Heart left ventricle (tissue), 16 donors: ENCODE measurements around the gene FAM149B1. TPM values are rescaled to one million over a fixed set of nuclear protein-coding genes. Genes with fewer than 3 reads are reported as not detected.
A peak's percentile ranks its signal among the peaks of the same experiment; 100 is the strongest.

Experiments used
- ATAC-seq, 4 donors: fragments of 200-7000 bp; cut with Tn5 transposase; one replicate each; pipeline ENCODE4 v1.9.1; 2020 to 2022; ENCODE audit warnings: moderate library complexity in 4 of 4, mild to moderate bottlenecking in 3 of 4, moderate number of reproducible peaks in 1 of 4
- DNase-seq, 5 donors: peaks; one replicate each; pipeline ENCODE4 v3.0.0-alpha.2; 2020
- H3K27ac ChIP-seq, 12 donors: fragments of 200-600 bp; sonication (generic) in 4 of 12; one replicate each; pipeline versions ENCODE4 v1.5.0 to v1.8.0; 2016 to 2022; ENCODE audit warnings: mild to moderate bottlenecking in 2 of 12
- H3K27me3 ChIP-seq, 9 donors: fragments of 200-600 bp; sonication (generic) in 2 of 9; one replicate each; pipeline versions ENCODE4 v1.5.1 to v1.8.0; 2016 to 2022; ENCODE audit warnings: mild to moderate bottlenecking in 3 of 9
- H3K36me3 ChIP-seq, 9 donors: fragments of 200-600 bp; sonication (generic) in 2 of 9; one replicate each; pipeline versions ENCODE4 v1.5.0 to v1.8.0; 2018 to 2022; ENCODE audit warnings: mild to moderate bottlenecking in 2 of 9
- H3K4me1 ChIP-seq, 12 donors: fragments of 200-600 bp; sonication (generic) in 4 of 12; one replicate each; pipeline versions ENCODE4 v1.5.0 to v1.8.0; 2016 to 2022; ENCODE audit warnings: mild to moderate bottlenecking in 3 of 12
- H3K4me3 ChIP-seq, 12 donors: fragments of 200-600 bp; sonication (generic) in 4 of 12; one replicate each; pipeline versions ENCODE4 v1.5.0 to v1.8.0; 2017 to 2022; ENCODE audit warnings: mild to moderate bottlenecking in 9 of 12, moderate library complexity in 4 of 12
- H3K9me3 ChIP-seq, 12 donors: fragments of 200-600 bp; sonication (generic) in 4 of 12; one replicate each; pipeline versions ENCODE4 v1.5.0 to v1.8.0; 2016 to 2022; ENCODE audit warnings: mild to moderate bottlenecking in 1 of 12
- CTCF ChIP-seq, 12 donors: fragments of 200-600 bp; sonication (generic) in 4 of 12; IDR thresholded peaks; one replicate each; pipeline versions ENCODE4 v1.5.0 to v1.8.0; 2018 to 2022; ENCODE audit warnings: antibody characterized with exemption in 12 of 12, mild to moderate bottlenecking in 5 of 12
- POLR2A ChIP-seq, 2 donors: fragments of 450-650 bp; IDR thresholded peaks; one replicate each; pipeline ENCODE4 v1.6.1; 2017; ENCODE audit warnings: antibody characterized with exemption in 2 of 2, mild to moderate bottlenecking in 2 of 2, moderate library complexity in 2 of 2
- WGBS, 4 donors: extraction: QIAGEN DNeasy Blood & Tissue Kit in 2 of 4; methylation state at CpG; one replicate each; pipeline versions ENCODE4 v1.1.5 to v1.1.7; 2013 to 2018; 5-methylcytosine and 5-hydroxymethylcytosine counted together
- intact Hi-C, 10 donors: fragments of 100-400 bp; cut with DNase I; formaldehyde crosslinking; loops; one replicate each; pipeline versions ENCODE4 v1.11.1 to v1.14.2; 2022
- polyA plus RNA-seq, 2 donors: library from polyadenylated mRNA; stranded (reverse); fragments of 200-250 nt; gene quantifications; one replicate each; pipeline ENCODE4 v1.2.3, GENCODE V29; 2013
- total RNA-seq, 9 donors: library from RNA; depleted of rRNA in 2 of 9; stranded (reverse); fragments of >200 nt in 2 of 9; fragmentation: NEBNext Ultra II Directional in 3 of 9; extraction: Animal tissue kit (Norgen Biotek cat#: 25700) in 3 of 9; gene quantifications; one replicate each; pipeline versions ENCODE4 v1.1.0 to v1.2.4, GENCODE V29; 2016 to 2023
- donor health status: ischemic (EF 13 %, LVEDD 7.1; RV severe dilation, severe dysfunction).
- donor health status: healthy with polysubstance abuse.
- donor health status: DM: no; HTN: yes; CAD: no.
- donor health status: DM: no; HTN: no; CAD: no.
- donor health status: ischemic (EF 25% LVEDD 6.9; RV normal size, moderate dysfunction).
- donor health status: ischemic (EF 25% LVEDD 5.7; RV mildly dilated, moderate dysfunction).
- donor health status: healthy.
- donor health status: DM: yes; HTN: yes; CAD: no.
- donor health status: ischemic (EF 35%, LVEDD 5.7; RV mildly dilated, moderate dysfunction).
- donor health status: nonischemic (EF 11% LVEDD 7.7; RV severe dilation, severe dysfunction).
- donor health status: DM: yes; HTN: yes; CAD: no.
- donor health status: PGD.
- donor health status: ischemic (EF 29% LVEDD 5.4; RV normal size, mild dysfunction).
- donor health status: nonischemic (EF 23%, LVEDD 6.1; RV moderate dilation, normal function).

Gene FAM149B1
- total and polyA plus RNA-seq, 11 donors: 7.8 to 21.8 (median 17.8) TPM

- intact Hi-C loops: no loop called here
- DNase-seq (no peak), ATAC-seq (no peak)
- H3K4me1 ChIP-seq: peaks cover 0 to 16% (median 2%) of the 10 kb centered on the region in 12 donors
- H3K27me3 ChIP-seq: no peaks in the 10 kb centered on the region
- peak overlapping the region in 2 of 12 donors; percentile 26 to 49 for H3K27ac ChIP-seq
- WGBS, 4 donors: 87 to 92% (median 88%) methylated on average over 8 of the region's 8 CpGs
- H3K9me3 ChIP-seq: no peaks in the 10 kb centered on the region
- no peak overlapping the region for H3K4me3 ChIP-seq
- peaks cover 0 to 91% (median 47%) of the 10 kb centered on the region in 9 donors for H3K36me3 ChIP-seq
- TF ChIP-seq CTCF (IDR thresholded peaks at IDR 0.05) (no peak), POLR2A (IDR thresholded peaks at IDR 0.05) (no peak)
These were observed 65.0 kb downstream of the FAM149B1 start for GRCh38 chr10:73232887-73233286.

GRCh38 chr10:73233883-73234282 is 66.0 kb downstream of the FAM149B1 start:
- peaks cover 0 to 89% (median 56%) of the 10 kb centered on the region in 9 donors for H3K36me3 ChIP-seq
- TF ChIP-seq POLR2A (IDR thresholded peaks at IDR 0.05) (no peak), CTCF (IDR thresholded peaks at IDR 0.05) (no peak)
- no peaks in the 10 kb centered on the region for H3K27me3 ChIP-seq
- no peaks in the 10 kb centered on the region for H3K9me3 ChIP-seq
- DNase-seq (no peak), ATAC-seq (peak in 3 of 4 donors; percentile 14 to 35 (median 27))
- no peak overlapping the region for H3K4me3 ChIP-seq
- H3K4me1 ChIP-seq: peaks cover 0 to 14% (median 2%) of the 10 kb centered on the region in 12 donors
- peak overlapping the region in 7 of 12 donors; percentile 4 to 65 (median 26) for H3K27ac ChIP-seq
- WGBS, 4 donors: 41 to 58% (median 51%) methylated on average over 2 of the region's 2 CpGs
- intact Hi-C loops: no loop called here

- peak overlapping the region in 4 of 12 donors; percentile 4 to 51 (median 19) for H3K27ac ChIP-seq
These were observed 66.8 kb downstream of the FAM149B1 start for GRCh38 chr10:73234695-73235094.

More at GRCh38 chr10:73234695-73235094, 66.8 kb downstream of the FAM149B1 start:
- TF ChIP-seq POLR2A (IDR thresholded peaks at IDR 0.05) (no peak), CTCF (IDR thresholded peaks at IDR 0.05) (no peak)
- Histone ChIP-seq H3K9me3 (no peaks in the 10 kb centered on the region), H3K4me1 (peaks cover 0 to 14% (median under 1%) of the 10 kb centered on the region in 12 donors), H3K27me3 (no peaks in the 10 kb centered on the region), H3K36me3 (peaks cover 0 to 91% (median 64%) of the 10 kb centered on the region in 9 donors), H3K4me3 (no peak overlapping the region)
- DNase-seq (no peak), ATAC-seq (peak in 3 of 4 donors; percentile 36 to 64 (median 62))
- WGBS, 4 donors: 55 to 76% (median 67%) methylated on average over 7 of the region's 7 CpGs
- intact Hi-C loops: no loop called here
